Measurements from ENCODE around the gene RXRA.

GRCh38 chr9:134454476-134454857 is 128.2 kb downstream of the RXRA start:
- no peak for TF ChIP-seq CTCF (IDR thresholded peaks at IDR 0.05)
- TF ChIP-seq POLR2AphosphoS5 (IDR thresholded peaks at IDR 0.05; ENCODE audit: insufficient read depth in 1 of 2, low read depth in 1 of 2), result no peak

Data from vagina (tissue), 2 donors.